ENCODE measurements around the gene PABPN1.
"Not testable (repeated sequence)": the region's sequence is repeated elsewhere in the genome, so short reads cannot be mapped to it uniquely, and the experiment has no call there.

PABPN1 gene

GRCh38 chr14:23301969-23302289 is 19.3 kb upstream of the PABPN1 start:
- no peak for DNase-seq

GRCh38 chr14:23302290-23303225 is 18.7 kb upstream of the PABPN1 start, which contains the start of gene PPP1R3E:
PPP1R3E (minus strand) TSS chr14:23302859; CDS start chr14:23302576, 283 bp downstream.
- DNase-seq = peak; percentile 87

GRCh38 chr14:23306412-23307145 is 14.7 kb upstream of the PABPN1 start, which contains the start of gene BCL2L2:
BCL2L2 (plus strand) TSS chr14:23306833; CDS start chr14:23307768, 935 bp downstream.
- no peak for DNase-seq

- DNase-seq = no peak
Observed at GRCh38 chr14:23307146-23307530, 14.1 kb upstream of the PABPN1 start.

GRCh38 chr14:23307687-23308644 is 13.3 kb upstream of the PABPN1 start:
- no peak for DNase-seq

- no peak for DNase-seq
Observed at GRCh38 chr14:23308721-23309445, 12.4 kb upstream of the PABPN1 start.

- DNase-seq = no peak
Observed at GRCh38 chr14:23310546-23310945, 10.7 kb upstream of the PABPN1 start.

- no peak for DNase-seq
Observed at GRCh38 chr14:23316300-23316699, 5.0 kb upstream of the PABPN1 start.

GRCh38 chr14:23319746-23320583 is 1.3 kb upstream of the PABPN1 start:
- DNase-seq = no peak

GRCh38 chr14:23321572-23322547 is 603 bp downstream of the PABPN1 start:
- peak; percentile 72 for DNase-seq

GRCh38 chr14:23322568-23323517 is 1.6 kb downstream of the PABPN1 start:
- DNase-seq = no peak

GRCh38 chr14:23323838-23324454 is 2.7 kb downstream of the PABPN1 start:
- DNase-seq = no peak

- DNase-seq = no peak
Observed at GRCh38 chr14:23324455-23324846, 3.2 kb downstream of the PABPN1 start.

- no peak for DNase-seq
Observed at GRCh38 chr14:23324993-23325392, 3.7 kb downstream of the PABPN1 start.

- not testable (repeated sequence) for DNase-seq
Observed at GRCh38 chr14:23325746-23326145, 4.5 kb downstream of the PABPN1 start.

GRCh38 chr14:23326491-23327332 is 5.5 kb downstream of the PABPN1 start:
- no peak for DNase-seq

All from stimulated activated CD4-positive, alpha-beta T cell treated with anti-CD3 and anti-CD28 coated beads, Interleukin-4, amount 100 ng/mL, for 24 hours (primary cell).